Measurements from ENCODE around the gene SHISA7.

DNA sequence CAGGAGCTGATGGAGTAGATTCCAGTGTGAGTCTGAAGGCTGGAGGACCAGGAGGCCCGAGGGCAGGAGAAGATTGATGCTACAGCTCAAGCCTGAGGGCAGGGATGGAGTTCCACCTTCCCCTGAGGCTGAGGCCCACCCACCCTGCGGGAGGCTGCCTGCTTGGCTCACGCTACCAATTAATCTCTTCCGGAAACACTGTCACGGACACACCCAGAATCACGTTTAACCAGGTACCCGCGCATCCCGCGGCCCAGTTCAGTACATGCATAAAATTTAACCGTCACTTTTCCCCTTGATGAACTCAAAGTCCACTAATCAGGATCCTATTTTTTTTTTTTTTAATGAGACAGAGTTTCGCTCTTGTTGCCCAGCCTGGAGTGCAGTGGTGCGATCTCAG, 28.2 kb upstream of the SHISA7 start:
- TF ChIP-seq POLR2A (IDR thresholded peaks at IDR 0.05; ENCODE audit: low read length), result no peak
- TF ChIP-seq, protein P1, sequence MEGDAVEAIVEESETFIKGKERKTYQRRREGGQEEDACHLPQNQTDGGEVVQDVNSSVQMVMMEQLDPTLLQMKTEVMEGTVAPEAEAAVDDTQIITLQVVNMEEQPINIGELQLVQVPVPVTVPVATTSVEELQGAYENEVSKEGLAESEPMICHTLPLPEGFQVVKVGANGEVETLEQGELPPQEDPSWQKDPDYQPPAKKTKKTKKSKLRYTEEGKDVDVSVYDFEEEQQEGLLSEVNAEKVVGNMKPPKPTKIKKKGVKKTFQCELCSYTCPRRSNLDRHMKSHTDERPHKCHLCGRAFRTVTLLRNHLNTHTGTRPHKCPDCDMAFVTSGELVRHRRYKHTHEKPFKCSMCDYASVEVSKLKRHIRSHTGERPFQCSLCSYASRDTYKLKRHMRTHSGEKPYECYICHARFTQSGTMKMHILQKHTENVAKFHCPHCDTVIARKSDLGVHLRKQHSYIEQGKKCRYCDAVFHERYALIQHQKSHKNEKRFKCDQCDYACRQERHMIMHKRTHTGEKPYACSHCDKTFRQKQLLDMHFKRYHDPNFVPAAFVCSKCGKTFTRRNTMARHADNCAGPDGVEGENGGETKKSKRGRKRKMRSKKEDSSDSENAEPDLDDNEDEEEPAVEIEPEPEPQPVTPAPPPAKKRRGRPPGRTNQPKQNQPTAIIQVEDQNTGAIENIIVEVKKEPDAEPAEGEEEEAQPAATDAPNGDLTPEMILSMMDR (IDR thresholded peaks at IDR 0.05), result no peak
- TF ChIP-seq RNF2 (IDR thresholded peaks at IDR 0.05; ENCODE audit: borderline replicate concordance, low read depth), result no peak
- no peak for TF ChIP-seq POLR2AphosphoS2 (conservative IDR thresholded peaks at IDR 0.05; ENCODE audit: low read length)
- no peak for TF ChIP-seq BHLHE40 (IDR thresholded peaks at IDR 0.05; ENCODE audit: low read depth, low read length)
- no peak for TF ChIP-seq SREBF2 (IDR thresholded peaks at IDR 0.05)
- TF ChIP-seq, protein P2, sequence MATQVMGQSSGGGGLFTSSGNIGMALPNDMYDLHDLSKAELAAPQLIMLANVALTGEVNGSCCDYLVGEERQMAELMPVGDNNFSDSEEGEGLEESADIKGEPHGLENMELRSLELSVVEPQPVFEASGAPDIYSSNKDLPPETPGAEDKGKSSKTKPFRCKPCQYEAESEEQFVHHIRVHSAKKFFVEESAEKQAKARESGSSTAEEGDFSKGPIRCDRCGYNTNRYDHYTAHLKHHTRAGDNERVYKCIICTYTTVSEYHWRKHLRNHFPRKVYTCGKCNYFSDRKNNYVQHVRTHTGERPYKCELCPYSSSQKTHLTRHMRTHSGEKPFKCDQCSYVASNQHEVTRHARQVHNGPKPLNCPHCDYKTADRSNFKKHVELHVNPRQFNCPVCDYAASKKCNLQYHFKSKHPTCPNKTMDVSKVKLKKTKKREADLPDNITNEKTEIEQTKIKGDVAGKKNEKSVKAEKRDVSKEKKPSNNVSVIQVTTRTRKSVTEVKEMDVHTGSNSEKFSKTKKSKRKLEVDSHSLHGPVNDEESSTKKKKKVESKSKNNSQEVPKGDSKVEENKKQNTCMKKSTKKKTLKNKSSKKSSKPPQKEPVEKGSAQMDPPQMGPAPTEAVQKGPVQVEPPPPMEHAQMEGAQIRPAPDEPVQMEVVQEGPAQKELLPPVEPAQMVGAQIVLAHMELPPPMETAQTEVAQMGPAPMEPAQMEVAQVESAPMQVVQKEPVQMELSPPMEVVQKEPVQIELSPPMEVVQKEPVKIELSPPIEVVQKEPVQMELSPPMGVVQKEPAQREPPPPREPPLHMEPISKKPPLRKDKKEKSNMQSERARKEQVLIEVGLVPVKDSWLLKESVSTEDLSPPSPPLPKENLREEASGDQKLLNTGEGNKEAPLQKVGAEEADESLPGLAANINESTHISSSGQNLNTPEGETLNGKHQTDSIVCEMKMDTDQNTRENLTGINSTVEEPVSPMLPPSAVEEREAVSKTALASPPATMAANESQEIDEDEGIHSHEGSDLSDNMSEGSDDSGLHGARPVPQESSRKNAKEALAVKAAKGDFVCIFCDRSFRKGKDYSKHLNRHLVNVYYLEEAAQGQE (IDR thresholded peaks at IDR 0.05), result no peak
- TF ChIP-seq, protein P3, sequence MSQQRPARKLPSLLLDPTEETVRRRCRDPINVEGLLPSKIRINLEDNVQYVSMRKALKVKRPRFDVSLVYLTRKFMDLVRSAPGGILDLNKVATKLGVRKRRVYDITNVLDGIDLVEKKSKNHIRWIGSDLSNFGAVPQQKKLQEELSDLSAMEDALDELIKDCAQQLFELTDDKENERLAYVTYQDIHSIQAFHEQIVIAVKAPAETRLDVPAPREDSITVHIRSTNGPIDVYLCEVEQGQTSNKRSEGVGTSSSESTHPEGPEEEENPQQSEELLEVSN (IDR thresholded peaks at IDR 0.05; ENCODE audit: borderline replicate concordance, low read depth), result no peak
